ENCODE results near the gene ACLY.

The ACLY gene

GRCh38 chr17:41907633-41908539, 10.9 kb downstream of the ACLY start:
- no peak overlapping the region for H3K9ac ChIP-seq (ENCODE audit: low read length)
- H3K4me3 ChIP-seq (ENCODE audit: low read length) = no peak overlapping the region
- no peak overlapping the region for H4K5ac ChIP-seq (ENCODE audit: low read length)
- H3K56ac ChIP-seq (ENCODE audit: low read length) = no peak overlapping the region
- no peak overlapping the region for H2AK5ac ChIP-seq (ENCODE audit: low read length)
- H2BK120ac ChIP-seq (ENCODE audit: low read depth, low read length) = no peak overlapping the region
- no CpG with 5 or more reads among the region's 14 CpGs for WGBS (ENCODE audit: extremely low coverage, insufficient coverage, low lambda C conversion rate)
- peaks cover 2% of the 10 kb centered on the region for H3K4me1 ChIP-seq (ENCODE audit: control insufficient read depth, low read depth, low read length)
- no peak overlapping the region for H3K4ac ChIP-seq (ENCODE audit: low read depth, low read length)
- H2BK15ac ChIP-seq (replicated peaks; ENCODE audit: low read depth) = no peak overlapping the region
- no peaks in the 10 kb centered on the region for H3K27me3 ChIP-seq (ENCODE audit: insufficient read depth, low read length, poor library complexity)
- H3K36me3 ChIP-seq (ENCODE audit: control insufficient read depth, insufficient read depth, low read length) = peaks cover 64% of the 10 kb centered on the region
- DNase-seq = no peak
- H3K79me2 ChIP-seq (ENCODE audit: control insufficient read depth, insufficient read depth, low read length) = peaks cover 31% of the 10 kb centered on the region
- H3K4me2 ChIP-seq (ENCODE audit: low read length) = no peak overlapping the region
- H4K8ac ChIP-seq (ENCODE audit: low read depth, low read length) = no peak overlapping the region
- H3K79me1 ChIP-seq (ENCODE audit: low read length) = peaks cover 39% of the 10 kb centered on the region
- H3K18ac ChIP-seq (ENCODE audit: low read length) = no peak overlapping the region
- no peak overlapping the region for H3K27ac ChIP-seq (ENCODE audit: low read depth, low read length)
- no peak overlapping the region for H3K23ac ChIP-seq (ENCODE audit: low read length)
- H2BK5ac ChIP-seq (ENCODE audit: low read length) = no peak overlapping the region

DNA sequence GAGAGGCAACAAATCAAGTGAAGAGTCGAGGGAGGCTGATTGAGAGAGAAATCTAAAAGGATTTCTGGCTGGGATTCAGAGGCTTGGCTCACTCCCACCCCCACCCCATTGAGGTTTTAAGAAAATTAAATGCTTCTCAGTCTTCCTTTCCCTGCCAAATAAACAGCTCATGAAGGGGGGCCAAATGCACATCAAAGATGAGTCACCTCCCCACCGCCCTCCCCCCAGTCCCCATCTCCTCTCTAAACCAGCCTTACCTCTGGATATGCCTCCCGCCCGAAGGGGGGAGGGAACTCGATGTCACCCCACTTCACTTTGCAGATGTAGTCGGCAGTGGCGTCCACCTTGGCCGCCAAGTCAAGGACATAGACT, 11.6 kb downstream of the ACLY start:
- no peak overlapping the region for H2BK120ac ChIP-seq (ENCODE audit: low read depth, low read length)
- H3K4me1 ChIP-seq (ENCODE audit: control insufficient read depth, low read depth, low read length) = no peaks in the 10 kb centered on the region
- no peak overlapping the region for H3K9ac ChIP-seq (ENCODE audit: low read length)
- no peaks in the 10 kb centered on the region for H3K27me3 ChIP-seq (ENCODE audit: insufficient read depth, low read length, poor library complexity)
- DNase-seq = no peak
- no peak overlapping the region for H4K8ac ChIP-seq (ENCODE audit: low read depth, low read length)
- H3K56ac ChIP-seq (ENCODE audit: low read length) = no peak overlapping the region
- H3K79me1 ChIP-seq (ENCODE audit: low read length) = peaks cover 35% of the 10 kb centered on the region
- peaks cover 24% of the 10 kb centered on the region for H3K79me2 ChIP-seq (ENCODE audit: control insufficient read depth, insufficient read depth, low read length)
- H3K36me3 ChIP-seq (ENCODE audit: control insufficient read depth, insufficient read depth, low read length) = peaks cover 57% of the 10 kb centered on the region
- no peak overlapping the region for H3K23ac ChIP-seq (ENCODE audit: low read length)
- no peak overlapping the region for H3K4me2 ChIP-seq (ENCODE audit: low read length)
- no peak overlapping the region for H3K4ac ChIP-seq (ENCODE audit: low read depth, low read length)
- no peak overlapping the region for H4K5ac ChIP-seq (ENCODE audit: low read length)
- H3K18ac ChIP-seq (ENCODE audit: low read length) = no peak overlapping the region
- H2BK5ac ChIP-seq (ENCODE audit: low read length) = no peak overlapping the region
- no peak overlapping the region for H2BK15ac ChIP-seq (replicated peaks; ENCODE audit: low read depth)
- H3K27ac ChIP-seq (ENCODE audit: low read depth, low read length) = no peak overlapping the region
- no peak overlapping the region for H3K4me3 ChIP-seq (ENCODE audit: low read length)
- no CpG with 5 or more reads among the region's 8 CpGs for WGBS (ENCODE audit: extremely low coverage, insufficient coverage, low lambda C conversion rate)
- no peak overlapping the region for H2AK5ac ChIP-seq (ENCODE audit: low read length)

DNA sequence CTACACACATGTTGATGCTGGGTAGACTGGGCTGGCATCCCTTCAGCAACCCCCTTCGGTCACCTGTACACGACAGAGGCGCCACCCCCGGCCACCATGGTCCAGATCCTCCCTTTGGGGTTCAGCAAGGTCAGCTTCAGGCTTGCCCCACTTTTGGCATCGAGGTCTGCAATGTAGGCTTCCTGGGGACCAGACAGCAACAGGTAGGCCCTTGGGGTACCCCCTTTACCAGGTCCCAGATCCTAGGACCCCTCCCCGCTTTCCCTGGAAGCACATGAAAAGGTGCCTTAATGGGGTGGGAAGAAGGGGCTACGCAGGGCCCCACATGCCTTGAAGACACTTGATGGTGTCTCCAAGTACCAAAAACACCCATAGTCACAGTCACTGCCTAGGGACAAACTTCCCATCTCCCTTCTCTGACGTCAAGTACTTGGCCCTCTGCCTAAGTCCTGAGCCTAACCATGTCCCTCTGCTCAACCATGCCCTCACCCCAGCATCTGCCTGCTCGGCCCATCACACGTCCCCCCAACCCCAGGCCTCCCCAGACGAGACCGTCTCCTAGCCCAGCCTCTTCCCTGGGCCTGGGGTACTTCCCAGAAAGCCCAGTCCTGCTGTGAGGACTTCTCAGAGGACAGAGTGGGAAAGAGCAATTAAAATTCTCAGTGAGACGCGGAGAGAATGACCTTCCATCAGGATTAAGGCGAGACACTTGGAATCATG, 12.1 kb downstream of the ACLY start:
- Histone ChIP-seq H2BK15ac (replicated peaks; ENCODE audit: low read depth) (no peak overlapping the region), H2BK5ac (ENCODE audit: low read length) (no peak overlapping the region), H3K79me1 (ENCODE audit: low read length) (peaks cover 33% of the 10 kb centered on the region), H3K4me2 (ENCODE audit: low read length) (no peak overlapping the region), H3K23ac (ENCODE audit: low read length) (no peak overlapping the region), H2BK120ac (ENCODE audit: low read depth, low read length) (no peak overlapping the region), H3K18ac (ENCODE audit: low read length) (no peak overlapping the region), H4K5ac (ENCODE audit: low read length) (no peak overlapping the region), H3K79me2 (ENCODE audit: control insufficient read depth, insufficient read depth, low read length) (peaks cover 22% of the 10 kb centered on the region), H3K4me1 (ENCODE audit: control insufficient read depth, low read depth, low read length) (no peaks in the 10 kb centered on the region), H2AK5ac (ENCODE audit: low read length) (no peak overlapping the region), H4K8ac (ENCODE audit: low read depth, low read length) (no peak overlapping the region), H3K9ac (ENCODE audit: low read length) (no peak overlapping the region), H3K27ac (ENCODE audit: low read depth, low read length) (no peak overlapping the region), H3K27me3 (ENCODE audit: insufficient read depth, low read length, poor library complexity) (no peaks in the 10 kb centered on the region), H3K4me3 (ENCODE audit: low read length) (no peak overlapping the region), H3K56ac (ENCODE audit: low read length) (no peak overlapping the region), H3K4ac (ENCODE audit: low read depth, low read length) (no peak overlapping the region), H3K36me3 (ENCODE audit: control insufficient read depth, insufficient read depth, low read length) (peaks cover 59% of the 10 kb centered on the region)
- WGBS (ENCODE audit: extremely low coverage, insufficient coverage, low lambda C conversion rate) = no CpG with 5 or more reads among the region's 15 CpGs
- no peak for DNase-seq

DNA sequence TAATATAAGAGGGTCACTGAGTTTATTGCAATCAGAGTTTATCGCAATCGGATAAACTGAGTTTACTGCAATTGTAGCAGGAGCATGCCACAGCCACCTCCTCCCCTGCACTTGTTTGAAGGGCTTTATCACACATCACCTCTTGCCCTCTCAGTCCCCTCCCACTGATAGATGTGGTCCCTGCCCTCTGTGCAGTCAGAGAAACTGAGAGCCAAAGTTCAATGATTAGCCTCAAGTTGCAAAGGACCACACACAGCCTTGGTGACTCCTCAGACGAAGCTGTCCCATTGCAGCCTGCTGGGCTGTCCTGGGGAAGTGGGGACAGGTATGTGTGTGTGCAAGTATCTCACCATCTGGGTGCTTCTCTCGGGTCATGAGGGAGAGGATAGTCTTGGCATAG, 13.6 kb downstream of the ACLY start:
- no CpG with 5 or more reads among the region's 4 CpGs for WGBS (ENCODE audit: extremely low coverage, insufficient coverage, low lambda C conversion rate)
- Histone ChIP-seq H3K36me3 (ENCODE audit: control insufficient read depth, insufficient read depth, low read length) (peaks cover 56% of the 10 kb centered on the region), H3K79me1 (ENCODE audit: low read length) (peaks cover 20% of the 10 kb centered on the region), H2BK5ac (ENCODE audit: low read length) (no peak overlapping the region), H3K79me2 (ENCODE audit: control insufficient read depth, insufficient read depth, low read length) (peaks cover 9% of the 10 kb centered on the region), H3K9ac (ENCODE audit: low read length) (no peak overlapping the region), H4K8ac (ENCODE audit: low read depth, low read length) (no peak overlapping the region), H4K5ac (ENCODE audit: low read length) (no peak overlapping the region), H3K56ac (ENCODE audit: low read length) (no peak overlapping the region), H2BK120ac (ENCODE audit: low read depth, low read length) (no peak overlapping the region), H3K18ac (ENCODE audit: low read length) (no peak overlapping the region), H3K27ac (ENCODE audit: low read depth, low read length) (no peak overlapping the region), H3K27me3 (ENCODE audit: insufficient read depth, low read length, poor library complexity) (no peaks in the 10 kb centered on the region), H2AK5ac (ENCODE audit: low read length) (no peak overlapping the region), H3K4me1 (ENCODE audit: control insufficient read depth, low read depth, low read length) (no peaks in the 10 kb centered on the region), H3K23ac (ENCODE audit: low read length) (no peak overlapping the region), H2BK15ac (replicated peaks; ENCODE audit: low read depth) (no peak overlapping the region), H3K4me2 (ENCODE audit: low read length) (no peak overlapping the region), H3K4me3 (ENCODE audit: low read length) (no peak overlapping the region), H3K4ac (ENCODE audit: low read depth, low read length) (no peak overlapping the region)
- no peak for DNase-seq

GRCh38 chr17:41904242-41904841, 14.4 kb downstream of the ACLY start:
- Histone ChIP-seq H2BK15ac (replicated peaks; ENCODE audit: low read depth) (no peak overlapping the region), H3K18ac (ENCODE audit: low read length) (no peak overlapping the region), H3K36me3 (ENCODE audit: control insufficient read depth, insufficient read depth, low read length) (peaks cover 50% of the 10 kb centered on the region), H3K4me2 (ENCODE audit: low read length) (no peak overlapping the region), H3K56ac (ENCODE audit: low read length) (no peak overlapping the region), H3K23ac (ENCODE audit: low read length) (no peak overlapping the region), H2AK5ac (ENCODE audit: low read length) (no peak overlapping the region), H3K27me3 (ENCODE audit: insufficient read depth, low read length, poor library complexity) (no peaks in the 10 kb centered on the region), H3K27ac (ENCODE audit: low read depth, low read length) (no peak overlapping the region), H2BK5ac (ENCODE audit: low read length) (no peak overlapping the region), H3K79me1 (ENCODE audit: low read length) (peaks cover 15% of the 10 kb centered on the region), H3K9ac (ENCODE audit: low read length) (no peak overlapping the region), H2BK120ac (ENCODE audit: low read depth, low read length) (no peak overlapping the region), H3K4me3 (ENCODE audit: low read length) (no peak overlapping the region), H3K79me2 (ENCODE audit: control insufficient read depth, insufficient read depth, low read length) (peaks cover 7% of the 10 kb centered on the region), H3K4me1 (ENCODE audit: control insufficient read depth, low read depth, low read length) (no peaks in the 10 kb centered on the region), H3K4ac (ENCODE audit: low read depth, low read length) (no peak overlapping the region), H4K5ac (ENCODE audit: low read length) (no peak overlapping the region), H4K8ac (ENCODE audit: low read depth, low read length) (no peak overlapping the region)
- no CpG with 5 or more reads among the region's 7 CpGs for WGBS (ENCODE audit: extremely low coverage, insufficient coverage, low lambda C conversion rate)
- DNase-seq = no peak
